GM21619 (cell line): ENCODE measurements around the gene RAPGEFL1.
A peak's percentile ranks its signal among the peaks of the same experiment; 100 is the strongest.
"Not testable (repeated sequence)": the region's sequence is repeated elsewhere in the genome, so short reads cannot be mapped to it uniquely, and the experiment has no call there.

ENCODE experiments used
- ATAC-seq: cut with Tn5 transposase; IDR thresholded peaks from one replicate; pipeline ENCODE4 v1.9.1; 2021; ENCODE audit not compliant: unreplicated experiment

Gene RAPGEFL1

GRCh38 chr17:40173091-40173777 lies 4.0 kb upstream of the RAPGEFL1 start:
- no peak for ATAC-seq

- ATAC-seq: no peak
Observed at GRCh38 chr17:40173778-40174135, 3.5 kb upstream of the RAPGEFL1 start.

- no peak for ATAC-seq
Observed at GRCh38 chr17:40174514-40174913, 2.8 kb upstream of the RAPGEFL1 start.

- no peak for ATAC-seq
Observed at GRCh38 chr17:40175928-40176753, 1.1 kb upstream of the RAPGEFL1 start.

- no peak for ATAC-seq
Observed at GRCh38 chr17:40176754-40177110, 538 bp upstream of the RAPGEFL1 start.

- no peak for ATAC-seq
Observed at GRCh38 chr17:40178021-40178601, 841 bp downstream of the RAPGEFL1 start.

- no peak for ATAC-seq
Observed at GRCh38 chr17:40178660-40179059, 1.4 kb downstream of the RAPGEFL1 start.

GRCh38 chr17:40179923-40180659 lies 2.8 kb downstream of the RAPGEFL1 start:
- no peak for ATAC-seq

- no peak for ATAC-seq
Observed at GRCh38 chr17:40180694-40181093, 3.4 kb downstream of the RAPGEFL1 start.

GRCh38 chr17:40181205-40181604 lies 3.9 kb downstream of the RAPGEFL1 start:
- ATAC-seq: no peak

GRCh38 chr17:40182606-40183005 lies 5.3 kb downstream of the RAPGEFL1 start:
- no peak for ATAC-seq

GRCh38 chr17:40187238-40187637 lies 10.0 kb downstream of the RAPGEFL1 start:
- no peak for ATAC-seq

- ATAC-seq: no peak
Observed at GRCh38 chr17:40188694-40189093, 11.4 kb downstream of the RAPGEFL1 start.

- no peak for ATAC-seq
Observed at GRCh38 chr17:40190197-40191021, 13.1 kb downstream of the RAPGEFL1 start.

- peak; percentile 71 for ATAC-seq
Observed at GRCh38 chr17:40191237-40192208, 14.3 kb downstream of the RAPGEFL1 start.

- no peak for ATAC-seq
Observed at GRCh38 chr17:40192961-40193360, 15.7 kb downstream of the RAPGEFL1 start.

GRCh38 chr17:40194821-40195220 lies 17.6 kb downstream of the RAPGEFL1 start:
- no peak for ATAC-seq

GRCh38 chr17:40197550-40197949 lies 20.3 kb downstream of the RAPGEFL1 start:
- no peak for ATAC-seq

GRCh38 chr17:40197965-40198456 lies 20.7 kb downstream of the RAPGEFL1 start:
- not testable (repeated sequence) for ATAC-seq
